Erythroblast (primary cell): ENCODE measurements around the gene AFG1L.

ENCODE experiments used
- GATA1 ChIP-seq: IDR thresholded peaks from 2 replicates; pipeline ENCODE4 v1.6.1; 2011; ENCODE audit warnings: low read depth, mild to moderate bottlenecking, control low read depth, low read length, moderate library complexity
- POLR2A ChIP-seq: IDR thresholded peaks from 2 replicates; pipeline ENCODE4 v1.6.1; 2011; ENCODE audit warnings: mild to moderate bottlenecking, low read length

GRCh38 chr6:108563292-108563691 is 268.4 kb downstream of the AFG1L start:
- TF ChIP-seq POLR2A (no peak), GATA1 (no peak)
